Loucy (cell line): ENCODE results near the gene TMEM250.

Experiments used
- EZH2phosphoT487 ChIP-seq: fragments of 200-600 bp; IDR thresholded peaks from 2 replicates; pipeline ENCODE4 v1.6.1; 2018; ENCODE audit warnings: antibody characterized with exemption, mild to moderate bottlenecking, moderate library complexity, borderline replicate concordance
- TF ChIP-seq, protein P1 (sequence below): fragments of 200-600 bp; sonication (generic); conservative IDR thresholded peaks from 2 replicates; pipeline ENCODE4 v1.5.1; 2014; ENCODE audit warnings: mild to moderate bottlenecking, antibody characterized with exemption, low read length

- TF ChIP-seq, protein P1, sequence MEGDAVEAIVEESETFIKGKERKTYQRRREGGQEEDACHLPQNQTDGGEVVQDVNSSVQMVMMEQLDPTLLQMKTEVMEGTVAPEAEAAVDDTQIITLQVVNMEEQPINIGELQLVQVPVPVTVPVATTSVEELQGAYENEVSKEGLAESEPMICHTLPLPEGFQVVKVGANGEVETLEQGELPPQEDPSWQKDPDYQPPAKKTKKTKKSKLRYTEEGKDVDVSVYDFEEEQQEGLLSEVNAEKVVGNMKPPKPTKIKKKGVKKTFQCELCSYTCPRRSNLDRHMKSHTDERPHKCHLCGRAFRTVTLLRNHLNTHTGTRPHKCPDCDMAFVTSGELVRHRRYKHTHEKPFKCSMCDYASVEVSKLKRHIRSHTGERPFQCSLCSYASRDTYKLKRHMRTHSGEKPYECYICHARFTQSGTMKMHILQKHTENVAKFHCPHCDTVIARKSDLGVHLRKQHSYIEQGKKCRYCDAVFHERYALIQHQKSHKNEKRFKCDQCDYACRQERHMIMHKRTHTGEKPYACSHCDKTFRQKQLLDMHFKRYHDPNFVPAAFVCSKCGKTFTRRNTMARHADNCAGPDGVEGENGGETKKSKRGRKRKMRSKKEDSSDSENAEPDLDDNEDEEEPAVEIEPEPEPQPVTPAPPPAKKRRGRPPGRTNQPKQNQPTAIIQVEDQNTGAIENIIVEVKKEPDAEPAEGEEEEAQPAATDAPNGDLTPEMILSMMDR: no peak
- TF ChIP-seq EZH2phosphoT487: no peak
These were observed 30.2 kb downstream of the TMEM250 start for GRCh38 chr9:136088481-136088938.
